K562 (cell line): ENCODE measurements around the gene MYG1. TPM values are rescaled to one million over a fixed set of nuclear protein-coding genes. Genes with fewer than 3 reads are reported as not detected.

Source experiments
- CHD4 ChIP-seq: fragments of 200-600 bp; sonication (generic); IDR thresholded peaks from 3 replicates; pipeline ENCODE4 v1.6.1; 2012; ENCODE audit warnings: low read depth, mild to moderate bottlenecking, mixed read lengths, low read length, inconsistent platforms; ENCODE audit not compliant: insufficient read depth, insufficient replicate concordance, poor library complexity, severe bottlenecking
- ELK1 ChIP-seq: sonication (generic); formaldehyde crosslinking; IDR thresholded peaks from 2 replicates; pipeline ENCODE4 v1.8.1; 2022; ENCODE audit warnings: missing genetic modification reagents
- HDAC6 ChIP-seq: IDR thresholded peaks from 2 replicates; pipeline ENCODE4 v1.6.1; 2012; ENCODE audit warnings: low read depth, mild to moderate bottlenecking, control low read depth, inconsistent platforms, low read length, moderate library complexity
- HNRNPK ChIP-seq: fragments of 200-400 bp; formaldehyde crosslinking; IDR thresholded peaks from one replicate; pipeline ENCODE4 v1.6.1; 2018; ENCODE audit warnings: mild to moderate bottlenecking, low read depth, low read length; ENCODE audit not compliant: poor library complexity, severe bottlenecking
- LCOR ChIP-seq: sonication (generic); formaldehyde crosslinking; IDR thresholded peaks from 2 replicates; pipeline ENCODE4 v1.8.0; 2022; ENCODE audit warnings: mild to moderate bottlenecking, missing genetic modification reagents
- MAFG ChIP-seq: fragments of 450-650 bp; conservative IDR thresholded peaks from 2 replicates; pipeline ENCODE4 v1.6.1; 2016; ENCODE audit warnings: missing genetic modification characterization, missing compliant biosample characterization
- PHF8 ChIP-seq: fragments of 200-600 bp; sonication (generic); IDR thresholded peaks from 2 replicates; pipeline ENCODE4 v1.6.1; 2012; ENCODE audit warnings: mixed run types, mild to moderate bottlenecking, inconsistent platforms, low read length, moderate library complexity, borderline replicate concordance
- SRSF9 ChIP-seq: fragments of 200-400 bp; formaldehyde crosslinking; IDR thresholded peaks from 2 replicates; pipeline ENCODE4 v1.6.1; 2017; ENCODE audit warnings: low read depth, low read length, borderline replicate concordance
- STAT5B ChIP-seq: fragments of 250-450 bp; sonication (Bioruptor Pico); IDR thresholded peaks from 2 replicates; pipeline ENCODE4 v1.8.0; 2021; ENCODE audit warnings: mild to moderate bottlenecking, inconsistent platforms
- TEAD4 ChIP-seq, 2 experiments: sonication (generic) in 1 of 2; formaldehyde crosslinking in 1 of 2; IDR thresholded peaks; 2 replicates each; pipeline versions ENCODE4 v1.6.1 to v1.8.0; 2012 to 2022; ENCODE audit warnings: borderline replicate concordance in 1 of 2, inconsistent platforms in 1 of 2, low read length in 1 of 2, mild to moderate bottlenecking in 1 of 2, missing genetic modification reagents in 1 of 2
- TGIF2 ChIP-seq: sonication (generic); formaldehyde crosslinking; IDR thresholded peaks from 2 replicates; pipeline ENCODE4 v1.8.1; 2022; ENCODE audit warnings: mild to moderate bottlenecking, missing genetic modification reagents, moderate library complexity
- ZBTB2 ChIP-seq: fragments of 450-650 bp; IDR thresholded peaks from 2 replicates; pipeline ENCODE4 v1.6.1; 2016; ENCODE audit warnings: antibody characterized with exemption
- ZEB2 ChIP-seq: fragments of 450-650 bp; IDR thresholded peaks from 2 replicates; pipeline ENCODE4 v1.6.1; 2016
- ZKSCAN1 ChIP-seq: fragments of 150-350 bp; IDR thresholded peaks from 2 replicates; pipeline ENCODE4 v1.6.1; 2016; ENCODE audit warnings: low read depth, low read length
- ZNF146 ChIP-seq: IDR thresholded peaks from one replicate; pipeline ENCODE4 v1.6.1; 2018; ENCODE audit warnings: missing compliant biosample characterization; ENCODE audit not compliant: unreplicated experiment
- ZNF408 ChIP-seq: fragments of 250-450 bp; sonication (Bioruptor Pico); IDR thresholded peaks from 2 replicates; pipeline ENCODE4 v1.4.0; 2020; ENCODE audit warnings: low read depth, mild to moderate bottlenecking, moderate library complexity
- ZNF431 ChIP-seq: sonication (generic); formaldehyde crosslinking; IDR thresholded peaks from 2 replicates; pipeline ENCODE4 v1.8.0; 2022; ENCODE audit warnings: mild to moderate bottlenecking, missing genetic modification reagents
- ZNF79 ChIP-seq: fragments of 250-450 bp; sonication (Bioruptor Pico); IDR thresholded peaks from 2 replicates; pipeline ENCODE4 v1.4.0; 2020; ENCODE audit warnings: low read depth, mild to moderate bottlenecking, moderate library complexity
- ZSCAN32 ChIP-seq: fragments of 450-650 bp; formaldehyde crosslinking; IDR thresholded peaks from 2 replicates; pipeline ENCODE4 v1.4.0; 2020; ENCODE audit warnings: mild to moderate bottlenecking, moderate library complexity
- polyA plus RNA-seq, 8 experiments: library from polyadenylated mRNA; depleted of rRNA in 4 of 8; stranded (reverse) in 5 of 8; unstranded in 3 of 8; fragments of >200 nt; fragmentation: Nextera tagmentation in 2 of 8; fragmentation: Illumina TruSeq in 1 of 8; extraction: Ambion mirVana in 2 of 8; extraction: Trizol in 1 of 8; gene quantifications; 2 replicates each; pipeline versions ENCODE4 v1.2.1 to v1.2.3, GENCODE V29; 2011 to 2014; ENCODE audit warnings: inconsistent platforms in 1 of 8, missing spikeins in 1 of 8
- total RNA-seq, 7 experiments: library from RNA; depleted of rRNA in 6 of 7; stranded (reverse); fragments of >200 nt in 6 of 7; fragmentation: Illumina TruSeq in 2 of 7; extraction: Trizol in 2 of 7; gene quantifications; 2 replicates each; pipeline versions ENCODE4 v1.2.1 to v1.2.3, GENCODE V29; 2011 to 2021; ENCODE audit warnings: low replicate concordance in 1 of 7
- TF ChIP-seq, protein P1 (sequence below): fragments of 450-650 bp; IDR thresholded peaks from 2 replicates; pipeline ENCODE4 v1.6.1; 2017; ENCODE audit warnings: mild to moderate bottlenecking, moderate library complexity
- TF ChIP-seq, protein P2 (sequence below): fragments of 200-800 bp; sonication (Bioruptor generic); IDR thresholded peaks from 2 replicates; pipeline ENCODE4 v1.6.1; 2017; ENCODE audit warnings: missing genetic modification characterization, missing compliant biosample characterization

MYG1 gene
- total and polyA plus RNA-seq, 9 of the 15 experiments (the other 6 are each of a cell fraction or from before 2014, with no cell fraction given): 0.45 to 5.6 (median 2.1) TPM

DNA sequence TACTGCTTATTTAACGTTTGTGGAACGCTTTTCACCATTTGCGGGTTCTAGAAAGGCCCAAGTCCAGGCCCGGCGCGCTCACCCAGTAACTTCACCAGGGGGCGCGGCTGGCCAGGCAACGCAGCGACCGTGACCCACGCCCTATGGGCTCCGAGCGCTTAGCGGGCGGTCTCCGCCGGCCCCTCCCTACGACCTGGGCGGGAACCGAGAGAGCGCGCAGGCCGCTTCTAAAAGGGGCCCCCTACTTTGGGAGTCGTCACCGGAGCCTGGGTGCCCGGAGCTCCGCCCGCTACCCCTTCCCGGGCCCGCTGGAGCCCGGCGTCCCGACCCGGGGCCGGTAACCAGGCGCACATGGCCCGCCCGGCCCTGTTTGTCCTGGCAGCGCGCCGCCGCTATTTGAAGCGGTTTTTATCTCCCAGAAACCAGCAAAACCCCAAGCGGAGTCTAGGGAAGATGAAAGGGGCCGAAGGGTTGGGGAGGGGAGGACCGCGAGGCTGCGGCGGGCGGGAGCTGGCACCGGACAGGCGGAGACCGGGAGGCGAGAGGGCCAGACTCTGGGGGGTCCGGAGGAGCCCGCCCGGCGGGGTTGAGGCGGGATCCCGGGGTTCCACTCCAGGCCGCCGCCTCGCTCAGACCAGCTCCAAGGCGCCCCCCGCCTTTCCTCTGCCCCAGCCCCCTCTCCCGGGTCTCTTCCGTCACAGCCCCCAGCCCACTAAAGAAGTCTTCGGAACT is 25.4 kb downstream of the MYG1 start (continued):
- TF ChIP-seq, protein P1, sequence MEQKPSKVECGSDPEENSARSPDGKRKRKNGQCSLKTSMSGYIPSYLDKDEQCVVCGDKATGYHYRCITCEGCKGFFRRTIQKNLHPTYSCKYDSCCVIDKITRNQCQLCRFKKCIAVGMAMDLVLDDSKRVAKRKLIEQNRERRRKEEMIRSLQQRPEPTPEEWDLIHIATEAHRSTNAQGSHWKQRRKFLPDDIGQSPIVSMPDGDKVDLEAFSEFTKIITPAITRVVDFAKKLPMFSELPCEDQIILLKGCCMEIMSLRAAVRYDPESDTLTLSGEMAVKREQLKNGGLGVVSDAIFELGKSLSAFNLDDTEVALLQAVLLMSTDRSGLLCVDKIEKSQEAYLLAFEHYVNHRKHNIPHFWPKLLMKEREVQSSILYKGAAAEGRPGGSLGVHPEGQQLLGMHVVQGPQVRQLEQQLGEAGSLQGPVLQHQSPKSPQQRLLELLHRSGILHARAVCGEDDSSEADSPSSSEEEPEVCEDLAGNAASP: no peak
- peak; percentile 62; the same call in 1 of the 2 replicates for TF ChIP-seq TGIF2
- TF ChIP-seq HDAC6: no peak
- no peak for TF ChIP-seq TEAD4 (IDR thresholded peaks at IDR 0.05; ENCODE audit: low read length)
- no peak for TF ChIP-seq TEAD4 (CRISPR knock-in tag; IDR thresholded peaks at IDR 0.05; ENCODE audit: borderline replicate concordance)
- no peak for TF ChIP-seq MAFG (tag)
- TF ChIP-seq ZSCAN32 (CRISPR knock-in tag): no peak
- TF ChIP-seq ZNF431: no peak
- no peak for TF ChIP-seq CHD4
- TF ChIP-seq STAT5B (CRISPR knock-in tag): no peak
- no peak for TF ChIP-seq ZBTB2
- TF ChIP-seq, protein P2, sequence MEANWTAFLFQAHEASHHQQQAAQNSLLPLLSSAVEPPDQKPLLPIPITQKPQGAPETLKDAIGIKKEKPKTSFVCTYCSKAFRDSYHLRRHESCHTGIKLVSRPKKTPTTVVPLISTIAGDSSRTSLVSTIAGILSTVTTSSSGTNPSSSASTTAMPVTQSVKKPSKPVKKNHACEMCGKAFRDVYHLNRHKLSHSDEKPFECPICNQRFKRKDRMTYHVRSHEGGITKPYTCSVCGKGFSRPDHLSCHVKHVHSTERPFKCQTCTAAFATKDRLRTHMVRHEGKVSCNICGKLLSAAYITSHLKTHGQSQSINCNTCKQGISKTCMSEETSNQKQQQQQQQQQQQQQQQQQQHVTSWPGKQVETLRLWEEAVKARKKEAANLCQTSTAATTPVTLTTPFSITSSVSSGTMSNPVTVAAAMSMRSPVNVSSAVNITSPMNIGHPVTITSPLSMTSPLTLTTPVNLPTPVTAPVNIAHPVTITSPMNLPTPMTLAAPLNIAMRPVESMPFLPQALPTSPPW (CRISPR knock-in tag): peak; percentile 94
- no peak for TF ChIP-seq ZNF146 (CRISPR knock-in tag)
- no peak for TF ChIP-seq ZNF408
- no peak for TF ChIP-seq ELK1
- TF ChIP-seq HNRNPK: no peak
- TF ChIP-seq ZEB2: no peak
- no peak for TF ChIP-seq ZNF79 (CRISPR knock-in tag)
- peak; percentile 84 for TF ChIP-seq PHF8
- no peak for TF ChIP-seq ZKSCAN1
- TF ChIP-seq SRSF9: no peak
- peak; percentile 22; the same call in 1 of the 2 replicates for TF ChIP-seq LCOR (CRISPR knock-in tag)
